K562 (cell line): ENCODE results near the gene ITGAL. TPM values are rescaled to one million over a fixed set of nuclear protein-coding genes. Genes with fewer than 3 reads are reported as not detected.

Experiments
- BCOR ChIP-seq: fragments of 450-650 bp; IDR thresholded peaks from 2 replicates; pipeline ENCODE4 v1.6.1; 2016
- CHD1 ChIP-seq: fragments of 200-600 bp; sonication (generic); IDR thresholded peaks from one replicate; pipeline ENCODE4 v1.6.1; 2012; ENCODE audit warnings: mild to moderate bottlenecking, moderate library complexity, low read length, inconsistent platforms
- FOXP4 ChIP-seq: sonication (generic); formaldehyde crosslinking; IDR thresholded peaks from 2 replicates; pipeline ENCODE4 v1.8.0; 2022; ENCODE audit warnings: mild to moderate bottlenecking, missing genetic modification reagents, borderline replicate concordance
- NCOR1 ChIP-seq: fragments of 450-650 bp; IDR thresholded peaks from 2 replicates; pipeline ENCODE4 v1.6.1; 2016; ENCODE audit warnings: mild to moderate bottlenecking, moderate library complexity
- RAD51 ChIP-seq: fragments of 450-650 bp; IDR thresholded peaks from 2 replicates; pipeline ENCODE4 v1.7.1; 2016; ENCODE audit warnings: low read depth, mild to moderate bottlenecking, borderline replicate concordance
- SMARCB1 ChIP-seq: IDR thresholded peaks from 2 replicates; pipeline ENCODE4 v1.6.1; 2011; ENCODE audit warnings: improper control_type of control experiment, low read depth; ENCODE audit not compliant: insufficient read length
- TGIF2 ChIP-seq: sonication (generic); formaldehyde crosslinking; IDR thresholded peaks from 2 replicates; pipeline ENCODE4 v1.8.1; 2022; ENCODE audit warnings: mild to moderate bottlenecking, missing genetic modification reagents, moderate library complexity
- ZNF23 ChIP-seq: fragments of 250-450 bp; sonication (Bioruptor Pico); IDR thresholded peaks from 2 replicates; pipeline ENCODE4 v1.4.0; 2020; ENCODE audit warnings: mild to moderate bottlenecking
- polyA plus RNA-seq, 8 experiments: library from polyadenylated mRNA; depleted of rRNA in 4 of 8; stranded (reverse) in 5 of 8; unstranded in 3 of 8; fragments of >200 nt; fragmentation: Nextera tagmentation in 2 of 8; fragmentation: Illumina TruSeq in 1 of 8; extraction: Ambion mirVana in 2 of 8; extraction: Trizol in 1 of 8; gene quantifications; 2 replicates each; pipeline versions ENCODE4 v1.2.1 to v1.2.3, GENCODE V29; 2011 to 2014; ENCODE audit warnings: inconsistent platforms in 1 of 8, missing spikeins in 1 of 8
- total RNA-seq, 7 experiments: library from RNA; depleted of rRNA in 6 of 7; stranded (reverse); fragments of >200 nt in 6 of 7; fragmentation: Illumina TruSeq in 2 of 7; extraction: Trizol in 2 of 7; gene quantifications; 2 replicates each; pipeline versions ENCODE4 v1.2.1 to v1.2.3, GENCODE V29; 2011 to 2021; ENCODE audit warnings: low replicate concordance in 1 of 7
- TF ChIP-seq, protein P1 (sequence below): sonication (generic); formaldehyde crosslinking; IDR thresholded peaks from 2 replicates; pipeline ENCODE4 v1.8.1; 2023; ENCODE audit warnings: mild to moderate bottlenecking, missing genetic modification reagents
- TF ChIP-seq, protein P2 (sequence below): fragments of 450-650 bp; IDR thresholded peaks from 2 replicates; pipeline ENCODE4 v1.6.1; 2016; ENCODE audit warnings: borderline replicate concordance
- TF ChIP-seq, protein P3 (sequence below), 2 experiments: fragments of 450-650 bp in 1 of 2; sonication (generic) in 1 of 2; formaldehyde crosslinking in 1 of 2; IDR thresholded peaks in 1 of 2; conservative IDR thresholded peaks in 1 of 2; 2 replicates each; pipeline versions ENCODE4 v1.6.1 to v1.8.1; 2016 to 2023; ENCODE audit warnings: mild to moderate bottlenecking in 2 of 2, moderate library complexity in 2 of 2, inconsistent platforms in 1 of 2, missing genetic modification reagents in 1 of 2
- TF ChIP-seq, protein P4 (sequence below): fragments of 450-650 bp; IDR thresholded peaks from 2 replicates; pipeline ENCODE4 v1.6.1; 2018; ENCODE audit not compliant: partially characterized antibody

Gene ITGAL
- total and polyA plus RNA-seq, 9 of the 15 experiments (the other 6 are each of a cell fraction or from before 2014, with no cell fraction given): 0.01 to 0.53 TPM; not detected in 7

- TF ChIP-seq, protein P1, sequence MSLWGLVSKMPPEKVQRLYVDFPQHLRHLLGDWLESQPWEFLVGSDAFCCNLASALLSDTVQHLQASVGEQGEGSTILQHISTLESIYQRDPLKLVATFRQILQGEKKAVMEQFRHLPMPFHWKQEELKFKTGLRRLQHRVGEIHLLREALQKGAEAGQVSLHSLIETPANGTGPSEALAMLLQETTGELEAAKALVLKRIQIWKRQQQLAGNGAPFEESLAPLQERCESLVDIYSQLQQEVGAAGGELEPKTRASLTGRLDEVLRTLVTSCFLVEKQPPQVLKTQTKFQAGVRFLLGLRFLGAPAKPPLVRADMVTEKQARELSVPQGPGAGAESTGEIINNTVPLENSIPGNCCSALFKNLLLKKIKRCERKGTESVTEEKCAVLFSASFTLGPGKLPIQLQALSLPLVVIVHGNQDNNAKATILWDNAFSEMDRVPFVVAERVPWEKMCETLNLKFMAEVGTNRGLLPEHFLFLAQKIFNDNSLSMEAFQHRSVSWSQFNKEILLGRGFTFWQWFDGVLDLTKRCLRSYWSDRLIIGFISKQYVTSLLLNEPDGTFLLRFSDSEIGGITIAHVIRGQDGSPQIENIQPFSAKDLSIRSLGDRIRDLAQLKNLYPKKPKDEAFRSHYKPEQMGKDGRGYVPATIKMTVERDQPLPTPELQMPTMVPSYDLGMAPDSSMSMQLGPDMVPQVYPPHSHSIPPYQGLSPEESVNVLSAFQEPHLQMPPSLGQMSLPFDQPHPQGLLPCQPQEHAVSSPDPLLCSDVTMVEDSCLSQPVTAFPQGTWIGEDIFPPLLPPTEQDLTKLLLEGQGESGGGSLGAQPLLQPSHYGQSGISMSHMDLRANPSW (CRISPR knock-in tag): no peak
- peak; percentile 93 for TF ChIP-seq BCOR
- TF ChIP-seq, protein P2, sequence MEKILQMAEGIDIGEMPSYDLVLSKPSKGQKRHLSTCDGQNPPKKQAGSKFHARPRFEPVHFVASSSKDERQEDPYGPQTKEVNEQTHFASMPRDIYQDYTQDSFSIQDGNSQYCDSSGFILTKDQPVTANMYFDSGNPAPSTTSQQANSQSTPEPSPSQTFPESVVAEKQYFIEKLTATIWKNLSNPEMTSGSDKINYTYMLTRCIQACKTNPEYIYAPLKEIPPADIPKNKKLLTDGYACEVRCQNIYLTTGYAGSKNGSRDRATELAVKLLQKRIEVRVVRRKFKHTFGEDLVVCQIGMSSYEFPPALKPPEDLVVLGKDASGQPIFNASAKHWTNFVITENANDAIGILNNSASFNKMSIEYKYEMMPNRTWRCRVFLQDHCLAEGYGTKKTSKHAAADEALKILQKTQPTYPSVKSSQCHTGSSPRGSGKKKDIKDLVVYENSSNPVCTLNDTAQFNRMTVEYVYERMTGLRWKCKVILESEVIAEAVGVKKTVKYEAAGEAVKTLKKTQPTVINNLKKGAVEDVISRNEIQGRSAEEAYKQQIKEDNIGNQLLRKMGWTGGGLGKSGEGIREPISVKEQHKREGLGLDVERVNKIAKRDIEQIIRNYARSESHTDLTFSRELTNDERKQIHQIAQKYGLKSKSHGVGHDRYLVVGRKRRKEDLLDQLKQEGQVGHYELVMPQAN: no peak
- no peak for TF ChIP-seq CHD1
- TF ChIP-seq ZNF23 (CRISPR knock-in tag): no peak
- no peak for TF ChIP-seq TGIF2 (CRISPR knock-in tag)
- no peak for TF ChIP-seq FOXP4 (CRISPR knock-in tag)
- TF ChIP-seq, protein P3, sequence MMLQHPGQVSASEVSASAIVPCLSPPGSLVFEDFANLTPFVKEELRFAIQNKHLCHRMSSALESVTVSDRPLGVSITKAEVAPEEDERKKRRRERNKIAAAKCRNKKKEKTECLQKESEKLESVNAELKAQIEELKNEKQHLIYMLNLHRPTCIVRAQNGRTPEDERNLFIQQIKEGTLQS (IDR thresholded peaks at IDR 0.05): peak; percentile 91
- TF ChIP-seq, protein P3 (CRISPR knock-in tag; conservative IDR thresholded peaks at IDR 0.05): peak; percentile 80
- no peak for TF ChIP-seq RAD51
- TF ChIP-seq, protein P4, sequence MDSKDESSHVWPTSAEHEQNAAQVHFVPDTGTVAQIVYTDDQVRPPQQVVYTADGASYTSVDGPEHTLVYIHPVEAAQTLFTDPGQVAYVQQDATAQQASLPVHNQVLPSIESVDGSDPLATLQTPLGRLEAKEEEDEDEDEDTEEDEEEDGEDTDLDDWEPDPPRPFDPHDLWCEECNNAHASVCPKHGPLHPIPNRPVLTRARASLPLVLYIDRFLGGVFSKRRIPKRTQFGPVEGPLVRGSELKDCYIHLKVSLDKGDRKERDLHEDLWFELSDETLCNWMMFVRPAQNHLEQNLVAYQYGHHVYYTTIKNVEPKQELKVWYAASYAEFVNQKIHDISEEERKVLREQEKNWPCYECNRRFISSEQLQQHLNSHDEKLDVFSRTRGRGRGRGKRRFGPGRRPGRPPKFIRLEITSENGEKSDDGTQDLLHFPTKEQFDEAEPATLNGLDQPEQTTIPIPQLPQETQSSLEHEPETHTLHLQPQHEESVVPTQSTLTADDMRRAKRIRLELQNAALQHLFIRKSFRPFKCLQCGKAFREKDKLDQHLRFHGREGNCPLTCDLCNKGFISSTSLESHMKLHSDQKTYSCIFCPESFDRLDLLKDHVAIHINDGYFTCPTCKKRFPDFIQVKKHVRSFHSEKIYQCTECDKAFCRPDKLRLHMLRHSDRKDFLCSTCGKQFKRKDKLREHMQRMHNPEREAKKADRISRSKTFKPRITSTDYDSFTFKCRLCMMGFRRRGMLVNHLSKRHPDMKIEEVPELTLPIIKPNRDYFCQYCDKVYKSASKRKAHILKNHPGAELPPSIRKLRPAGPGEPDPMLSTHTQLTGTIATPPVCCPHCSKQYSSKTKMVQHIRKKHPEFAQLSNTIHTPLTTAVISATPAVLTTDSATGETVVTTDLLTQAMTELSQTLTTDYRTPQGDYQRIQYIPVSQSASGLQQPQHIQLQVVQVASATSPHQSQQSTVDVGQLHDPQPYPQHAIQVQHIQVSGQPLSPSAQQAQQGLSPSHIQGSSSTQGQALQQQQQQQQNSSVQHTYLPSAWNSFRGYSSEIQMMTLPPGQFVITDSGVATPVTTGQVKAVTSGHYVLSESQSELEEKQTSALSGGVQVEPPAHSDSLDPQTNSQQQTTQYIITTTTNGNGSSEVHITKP: no peak
- no peak for TF ChIP-seq SMARCB1
- TF ChIP-seq NCOR1: no peak
Observed at GRCh38 chr16:30491744-30492308, 19.3 kb downstream of the ITGAL start (continued).
